GM12878 (cell line): Measurements from ENCODE around the gene LRBA. TPM values are rescaled to one million over a fixed set of nuclear protein-coding genes. Genes with fewer than 3 reads are reported as not detected.

ENCODE experiments used
- ATAC-seq: fragments of 200-7000 bp; cut with Tn5 transposase; 3 replicates; pipeline ENCODE4 v1.9.1; 2020; ENCODE audit warnings: mild to moderate bottlenecking, moderate library complexity
- BruUV-seq: library from RNA; stranded (reverse); fragments of 400-500 nt; replicated peaks from 2 replicates; lab custom pipeline; 2021; lab: Mats Ljungman, UMichigan
- CTCF ChIA-PET: fragments of 300-600 bp; sonication (Branson Sonifier 250); formaldehyde crosslinking; extraction: SDS; loops from one replicate; lab custom pipeline; 2021; ENCODE audit warnings: inconsistent platforms; lab: Yijun Ruan, JAX
- POLR2A ChIA-PET: fragments of 350-600 bp; formaldehyde crosslinking; extraction: SDS; loops from one replicate; lab custom pipeline; 2021; ENCODE audit warnings: inconsistent platforms; lab: Charles Lee
- RAD21 ChIA-PET: fragments of 300-600 bp; sonication (Branson Sonifier 250); formaldehyde crosslinking; loops from one replicate; lab custom pipeline; 2023; ENCODE audit warnings: antibody characterized with exemption; ENCODE audit not compliant: unreplicated experiment; lab: Charles Lee
- SMC1A ChIA-PET: fragments of 300-600 bp; sonication (Branson Sonifier 250); formaldehyde crosslinking; loops from one replicate; lab custom pipeline; 2023; ENCODE audit not compliant: unreplicated experiment, uncharacterized antibody; lab: Charles Lee
- DNase-seq: peaks from one replicate; pipeline ENCODE4 v3.0.0-alpha.2; 2011; ENCODE audit warnings: low read depth, low spot score
- FAIRE-seq: peaks from 3 replicates; lab custom pipeline; 2011; peaks lifted over from hg19 to GRCh38; lab: Jason Lieb, UNC
- H2AFZ ChIP-seq: 2 replicates; pipeline ENCODE4 v1.6.0; 2011; ENCODE audit warnings: low read depth, low read length, control low read depth; ENCODE audit not compliant: control insufficient read depth
- H3K27ac ChIP-seq: 2 replicates; pipeline ENCODE4 v1.5.1; 2011; ENCODE audit warnings: control low read depth; ENCODE audit not compliant: control insufficient read depth, insufficient read depth
- H3K27me3 ChIP-seq, 2 experiments: replicated peaks in 1 of 2; 2 replicates each; pipeline versions ENCODE4 v1.6.0 to v1.6.1; 2011; ENCODE audit warnings: low read length in 1 of 2; ENCODE audit not compliant: control insufficient read depth in 2 of 2, insufficient read depth in 2 of 2
- H3K36me3 ChIP-seq, 2 experiments: 2 replicates each; pipeline ENCODE4 v1.5.1; 2011; ENCODE audit warnings: low read length in 1 of 2; ENCODE audit not compliant: control insufficient read depth in 2 of 2, insufficient read depth in 2 of 2
- H3K4me1 ChIP-seq: 2 replicates; pipeline ENCODE4 v1.6.1; 2011; ENCODE audit warnings: mild to moderate bottlenecking, low read length, moderate library complexity, mixed read lengths; ENCODE audit not compliant: control insufficient read depth, insufficient read depth
- H3K4me2 ChIP-seq: 2 replicates; pipeline ENCODE4 v1.6.0; 2011; ENCODE audit warnings: control low read depth; ENCODE audit not compliant: control insufficient read depth, insufficient read depth
- H3K4me3 ChIP-seq: fragments of 200-600 bp; sonication (generic); 2 replicates; pipeline ENCODE4 v1.5.1; 2016
- H3K79me2 ChIP-seq: 2 replicates; pipeline ENCODE4 v1.6.0; 2011; ENCODE audit warnings: low read length; ENCODE audit not compliant: control insufficient read depth, insufficient read depth
- H3K9ac ChIP-seq: 2 replicates; pipeline ENCODE4 v1.8.0; 2011; ENCODE audit warnings: low read length, control low read depth, mixed read lengths; ENCODE audit not compliant: control insufficient read depth, insufficient read depth
- H3K9me3 ChIP-seq: replicated peaks from 3 replicates; pipeline ENCODE4 v1.5.1; 2011; ENCODE audit warnings: mild to moderate bottlenecking, low read length; ENCODE audit not compliant: control insufficient read depth, insufficient read depth
- H4K20me1 ChIP-seq: 2 replicates; pipeline ENCODE4 v1.6.0; 2011; ENCODE audit not compliant: control insufficient read depth, insufficient read depth
- CHD2 ChIP-seq: IDR thresholded peaks from 2 replicates; pipeline ENCODE4 v1.6.1; 2011; ENCODE audit warnings: low read depth, low read length, improper control_type of control experiment, borderline replicate concordance
- CHD4 ChIP-seq: fragments of 200-600 bp; sonication (generic); IDR thresholded peaks from 2 replicates; pipeline ENCODE4 v1.6.1; 2016; ENCODE audit warnings: mild to moderate bottlenecking
- MEF2B ChIP-seq: fragments of 450-650 bp; IDR thresholded peaks from 2 replicates; pipeline ENCODE4 v1.6.1; 2018; ENCODE audit warnings: mild to moderate bottlenecking, moderate library complexity; ENCODE audit not compliant: partially characterized antibody, poor library complexity, severe bottlenecking
- MTA2 ChIP-seq: fragments of 450-650 bp; IDR thresholded peaks from 2 replicates; pipeline ENCODE4 v1.6.1; 2016; ENCODE audit warnings: low read depth, mild to moderate bottlenecking, moderate library complexity
- NR2C1 ChIP-seq: fragments of 450-650 bp; IDR thresholded peaks from 2 replicates; pipeline ENCODE4 v1.6.1; 2017; ENCODE audit warnings: antibody characterized with exemption, mild to moderate bottlenecking, moderate library complexity
- POLR2AphosphoS5 ChIP-seq: IDR thresholded peaks from 2 replicates; pipeline ENCODE4 v1.6.1; 2011; ENCODE audit warnings: mild to moderate bottlenecking, low read length, inconsistent platforms
- SMAD5 ChIP-seq: IDR thresholded peaks from 2 replicates; pipeline ENCODE4 v1.6.1; 2016; ENCODE audit warnings: antibody characterized with exemption, low read depth
- STAT1 ChIP-seq: fragments of 450-650 bp; conservative IDR thresholded peaks from 2 replicates; pipeline ENCODE4 v1.6.1; 2014; ENCODE audit warnings: antibody characterized with exemption, mild to moderate bottlenecking
- WRNIP1 ChIP-seq: IDR thresholded peaks from 2 replicates; pipeline ENCODE4 v1.6.1; 2011; ENCODE audit warnings: low read depth, low read length, improper control_type of control experiment, borderline replicate concordance
- in situ Hi-C: fragments of 300-500 bp; cut with MboI; formaldehyde crosslinking; loops from 9 replicates; pipeline ENCODE4 v1.14.3; 2018; ENCODE audit warnings: mixed read lengths
- intact Hi-C: fragments of 100-400 bp; cut with micrococcal nuclease; formaldehyde crosslinking; loops from one replicate; pipeline ENCODE4 v1.14.2; 2022; ENCODE audit not compliant: unreplicated experiment
- polyA plus RNA-seq, 11 experiments: library from polyadenylated mRNA; depleted of rRNA in 4 of 11; unstranded in 6 of 11; stranded (reverse) in 5 of 11; fragments of >200 nt; fragmentation: Nextera tagmentation in 4 of 11; fragmentation: Illumina TruSeq in 1 of 11; extraction: Ambion mirVana in 4 of 11; extraction: Trizol in 1 of 11; gene quantifications; 1 replicate in 1 of 11; 2 replicates in 10 of 11; pipeline versions ENCODE4 v1.2.1 to v1.2.3, GENCODE V29; 2011 to 2016; ENCODE audit warnings: inconsistent platforms in 2 of 11, missing spikeins in 2 of 11, low read depth in 1 of 11
- total RNA-seq, 4 experiments: library from RNA; depleted of rRNA in 3 of 4; stranded (reverse); fragments of >200 nt in 3 of 4; fragmentation: Illumina TruSeq in 1 of 4; extraction: Trizol in 1 of 4; gene quantifications; 2 replicates each; pipeline versions ENCODE4 v1.2.1 to v1.2.3, GENCODE V29; 2013 to 2021
- TF ChIP-seq, protein P1 (sequence below): IDR thresholded peaks from 2 replicates; pipeline ENCODE4 v1.6.1; 2012; ENCODE audit warnings: low read depth, low read length, improper control_type of control experiment
- TF ChIP-seq, protein P2 (sequence below): fragments of 450-650 bp; formaldehyde crosslinking; IDR thresholded peaks from 2 replicates; pipeline ENCODE4 v1.5.0; 2022; ENCODE audit warnings: mild to moderate bottlenecking, missing genetic modification characterization
- TF ChIP-seq, protein P3 (sequence below): IDR thresholded peaks from 2 replicates; pipeline ENCODE4 v1.6.1; 2011; ENCODE audit warnings: low read depth, low read length, improper control_type of control experiment, borderline replicate concordance
- TF ChIP-seq, protein P4 (sequence below): fragments of 150-350 bp; IDR thresholded peaks from 2 replicates; pipeline ENCODE4 v1.6.1; 2016; ENCODE audit warnings: low read depth, low read length
- TF ChIP-seq, protein P5 (sequence below): fragments of 450-650 bp; IDR thresholded peaks from 2 replicates; pipeline ENCODE4 v1.6.1; 2017; ENCODE audit warnings: low read depth, mild to moderate bottlenecking, moderate library complexity

The LRBA gene
- total and polyA plus RNA-seq, 10 of the 15 experiments (the other 5 are each of a cell fraction or from before 2014, with no cell fraction given), result 20.3 to 93.4 (median 55.0) TPM

DNA sequence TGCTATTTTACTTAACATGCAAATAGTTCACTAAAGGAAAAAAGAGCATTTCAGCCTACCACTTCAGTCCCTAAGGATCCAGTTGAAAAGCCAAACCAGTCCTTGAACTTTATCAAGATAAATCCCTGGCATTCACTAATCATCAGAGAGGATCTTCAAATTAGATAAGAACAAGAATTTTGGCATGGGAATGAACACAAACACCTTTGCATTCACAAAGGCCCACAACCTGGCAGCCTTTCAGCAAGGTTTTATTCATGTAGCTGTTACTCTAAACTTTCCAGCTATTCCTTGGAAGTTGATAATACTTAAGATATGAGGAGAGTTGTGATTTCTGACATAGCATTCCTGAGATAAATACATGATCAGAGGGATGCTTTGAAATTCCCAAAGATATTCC, 193.4 kb downstream of the LRBA start:
- BruUV-seq, result no TSS peak
- intact Hi-C loops (no loop called here), in situ Hi-C loops (no loop called here)
- Histone ChIP-seq H3K4me1 (no peaks in the 10 kb centered on the region), H3K9me3 (peaks cover 3% of the 10 kb centered on the region; the same call in 2 of the 3 replicates), H3K27ac (no peak overlapping the region), H3K79me2 (no peaks in the 10 kb centered on the region), H3K4me3 (no peak overlapping the region), H2AFZ (no peak overlapping the region), H4K20me1 (no peaks in the 10 kb centered on the region), H3K4me2 (no peak overlapping the region), H3K9ac (no peak overlapping the region), H3K27me3 (no peaks in the 10 kb centered on the region), H3K36me3 (no peaks in the 10 kb centered on the region; a peak in 1 of 4 replicates)
- CTCF ChIA-PET, result no interaction called here
- no peak for DNase-seq
- no peak for ATAC-seq
- no peak for FAIRE-seq
- SMC1A ChIA-PET, result interaction anchor here (1.4 kb wide), 1 partner anchor 46 kb away, joined by 3 read pairs; no protein-coding TSS in a partner anchor
- POLR2A ChIA-PET, result no interaction called here
- RAD21 ChIA-PET, result no interaction called here
- TF ChIP-seq MTA2 (no peak), MEF2B (no peak), WRNIP1 (no peak), CHD2 (no peak), POLR2AphosphoS5 (no peak), SMAD5 (no peak), STAT1 (no peak), NR2C1 (no peak), CHD4 (no peak)
- TF ChIP-seq, protein P1, sequence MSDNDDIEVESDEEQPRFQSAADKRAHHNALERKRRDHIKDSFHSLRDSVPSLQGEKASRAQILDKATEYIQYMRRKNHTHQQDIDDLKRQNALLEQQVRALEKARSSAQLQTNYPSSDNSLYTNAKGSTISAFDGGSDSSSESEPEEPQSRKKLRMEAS, result no peak
- TF ChIP-seq, protein P2, sequence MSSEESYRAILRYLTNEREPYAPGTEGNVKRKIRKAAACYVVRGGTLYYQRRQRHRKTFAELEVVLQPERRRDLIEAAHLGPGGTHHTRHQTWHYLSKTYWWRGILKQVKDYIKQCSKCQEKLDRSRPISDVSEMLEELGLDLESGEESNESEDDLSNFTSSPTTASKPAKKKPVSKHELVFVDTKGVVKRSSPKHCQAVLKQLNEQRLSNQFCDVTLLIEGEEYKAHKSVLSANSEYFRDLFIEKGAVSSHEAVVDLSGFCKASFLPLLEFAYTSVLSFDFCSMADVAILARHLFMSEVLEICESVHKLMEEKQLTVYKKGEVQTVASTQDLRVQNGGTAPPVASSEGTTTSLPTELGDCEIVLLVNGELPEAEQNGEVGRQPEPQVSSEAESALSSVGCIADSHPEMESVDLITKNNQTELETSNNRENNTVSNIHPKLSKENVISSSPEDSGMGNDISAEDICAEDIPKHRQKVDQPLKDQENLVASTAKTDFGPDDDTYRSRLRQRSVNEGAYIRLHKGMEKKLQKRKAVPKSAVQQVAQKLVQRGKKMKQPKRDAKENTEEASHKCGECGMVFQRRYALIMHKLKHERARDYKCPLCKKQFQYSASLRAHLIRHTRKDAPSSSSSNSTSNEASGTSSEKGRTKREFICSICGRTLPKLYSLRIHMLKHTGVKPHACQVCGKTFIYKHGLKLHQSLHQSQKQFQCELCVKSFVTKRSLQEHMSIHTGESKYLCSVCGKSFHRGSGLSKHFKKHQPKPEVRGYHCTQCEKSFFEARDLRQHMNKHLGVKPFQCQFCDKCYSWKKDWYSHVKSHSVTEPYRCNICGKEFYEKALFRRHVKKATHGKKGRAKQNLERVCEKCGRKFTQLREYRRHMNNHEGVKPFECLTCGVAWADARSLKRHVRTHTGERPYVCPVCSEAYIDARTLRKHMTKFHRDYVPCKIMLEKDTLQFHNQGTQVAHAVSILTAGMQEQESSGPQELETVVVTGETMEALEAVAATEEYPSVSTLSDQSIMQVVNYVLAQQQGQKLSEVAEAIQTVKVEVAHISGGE (CRISPR knock-in tag), result no peak
- TF ChIP-seq, protein P3, sequence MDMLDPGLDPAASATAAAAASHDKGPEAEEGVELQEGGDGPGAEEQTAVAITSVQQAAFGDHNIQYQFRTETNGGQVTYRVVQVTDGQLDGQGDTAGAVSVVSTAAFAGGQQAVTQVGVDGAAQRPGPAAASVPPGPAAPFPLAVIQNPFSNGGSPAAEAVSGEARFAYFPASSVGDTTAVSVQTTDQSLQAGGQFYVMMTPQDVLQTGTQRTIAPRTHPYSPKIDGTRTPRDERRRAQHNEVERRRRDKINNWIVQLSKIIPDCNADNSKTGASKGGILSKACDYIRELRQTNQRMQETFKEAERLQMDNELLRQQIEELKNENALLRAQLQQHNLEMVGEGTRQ, result no peak
- TF ChIP-seq, protein P4, sequence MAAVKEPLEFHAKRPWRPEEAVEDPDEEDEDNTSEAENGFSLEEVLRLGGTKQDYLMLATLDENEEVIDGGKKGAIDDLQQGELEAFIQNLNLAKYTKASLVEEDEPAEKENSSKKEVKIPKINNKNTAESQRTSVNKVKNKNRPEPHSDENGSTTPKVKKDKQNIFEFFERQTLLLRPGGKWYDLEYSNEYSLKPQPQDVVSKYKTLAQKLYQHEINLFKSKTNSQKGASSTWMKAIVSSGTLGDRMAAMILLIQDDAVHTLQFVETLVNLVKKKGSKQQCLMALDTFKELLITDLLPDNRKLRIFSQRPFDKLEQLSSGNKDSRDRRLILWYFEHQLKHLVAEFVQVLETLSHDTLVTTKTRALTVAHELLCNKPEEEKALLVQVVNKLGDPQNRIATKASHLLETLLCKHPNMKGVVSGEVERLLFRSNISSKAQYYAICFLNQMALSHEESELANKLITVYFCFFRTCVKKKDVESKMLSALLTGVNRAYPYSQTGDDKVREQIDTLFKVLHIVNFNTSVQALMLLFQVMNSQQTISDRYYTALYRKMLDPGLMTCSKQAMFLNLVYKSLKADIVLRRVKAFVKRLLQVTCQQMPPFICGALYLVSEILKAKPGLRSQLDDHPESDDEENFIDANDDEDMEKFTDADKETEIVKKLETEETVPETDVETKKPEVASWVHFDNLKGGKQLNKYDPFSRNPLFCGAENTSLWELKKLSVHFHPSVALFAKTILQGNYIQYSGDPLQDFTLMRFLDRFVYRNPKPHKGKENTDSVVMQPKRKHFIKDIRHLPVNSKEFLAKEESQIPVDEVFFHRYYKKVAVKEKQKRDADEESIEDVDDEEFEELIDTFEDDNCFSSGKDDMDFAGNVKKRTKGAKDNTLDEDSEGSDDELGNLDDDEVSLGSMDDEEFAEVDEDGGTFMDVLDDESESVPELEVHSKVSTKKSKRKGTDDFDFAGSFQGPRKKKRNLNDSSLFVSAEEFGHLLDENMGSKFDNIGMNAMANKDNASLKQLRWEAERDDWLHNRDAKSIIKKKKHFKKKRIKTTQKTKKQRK, result no peak
- TF ChIP-seq, protein P5, sequence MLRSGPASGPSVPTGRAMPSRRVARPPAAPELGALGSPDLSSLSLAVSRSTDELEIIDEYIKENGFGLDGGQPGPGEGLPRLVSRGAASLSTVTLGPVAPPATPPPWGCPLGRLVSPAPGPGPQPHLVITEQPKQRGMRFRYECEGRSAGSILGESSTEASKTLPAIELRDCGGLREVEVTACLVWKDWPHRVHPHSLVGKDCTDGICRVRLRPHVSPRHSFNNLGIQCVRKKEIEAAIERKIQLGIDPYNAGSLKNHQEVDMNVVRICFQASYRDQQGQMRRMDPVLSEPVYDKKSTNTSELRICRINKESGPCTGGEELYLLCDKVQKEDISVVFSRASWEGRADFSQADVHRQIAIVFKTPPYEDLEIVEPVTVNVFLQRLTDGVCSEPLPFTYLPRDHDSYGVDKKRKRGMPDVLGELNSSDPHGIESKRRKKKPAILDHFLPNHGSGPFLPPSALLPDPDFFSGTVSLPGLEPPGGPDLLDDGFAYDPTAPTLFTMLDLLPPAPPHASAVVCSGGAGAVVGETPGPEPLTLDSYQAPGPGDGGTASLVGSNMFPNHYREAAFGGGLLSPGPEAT, result no peak
